ENCODE data around the gene NPC2.
"Not testable (repeated sequence)": the region's sequence is repeated elsewhere in the genome, so short reads cannot be mapped to it uniquely, and the experiment has no call there.

NPC2 gene

GRCh38 chr14:74464785-74465184 is 28.3 kb downstream of the NPC2 start:
- no peak for DNase-seq

- no peak for DNase-seq
Observed at GRCh38 chr14:74463697-74464096, 29.4 kb downstream of the NPC2 start.

- no peak for DNase-seq
Observed at GRCh38 chr14:74462993-74463392, 30.1 kb downstream of the NPC2 start.

GRCh38 chr14:74459976-74460375 is 33.1 kb downstream of the NPC2 start:
- DNase-seq: no peak

- no peak for DNase-seq
Observed at GRCh38 chr14:74459289-74459946, 33.7 kb downstream of the NPC2 start.

GRCh38 chr14:74457565-74457895 is 35.6 kb downstream of the NPC2 start:
- DNase-seq: no peak

GRCh38 chr14:74456684-74457564 is 36.2 kb downstream of the NPC2 start:
- DNase-seq: no peak

- not testable (repeated sequence) for DNase-seq
Observed at GRCh38 chr14:74454397-74454796, 38.7 kb downstream of the NPC2 start.

GRCh38 chr14:74444866-74445265 is 48.2 kb downstream of the NPC2 start:
- DNase-seq: no peak

- no peak for DNase-seq
Observed at GRCh38 chr14:74442757-74443156, 50.3 kb downstream of the NPC2 start.

- no peak for DNase-seq
Observed at GRCh38 chr14:74441113-74441512, 52.0 kb downstream of the NPC2 start.

- DNase-seq: no peak
Observed at GRCh38 chr14:74438351-74438915, 54.7 kb downstream of the NPC2 start.

GRCh38 chr14:74437496-74438053 is 55.5 kb downstream of the NPC2 start:
- DNase-seq: no peak

- DNase-seq: no peak
Observed at GRCh38 chr14:74434294-74434693, 58.8 kb downstream of the NPC2 start.

- DNase-seq: no peak
Observed at GRCh38 chr14:74429991-74430390, 63.1 kb downstream of the NPC2 start.

All from CD4-positive, alpha-beta T cell treated with Interferon gamma for 1 hour (primary cell).